Stimulated activated CD4-positive, alpha-beta T cell treated with anti-CD3 and anti-CD28 coated beads, Interleukin-1b, Interleukin-23, amount 100 ng/mL, for 24 hours (primary cell): Measurements from ENCODE around the gene LITAF.

ENCODE experiments used
- DNase-seq, 4 experiments: peaks; one replicate each; pipeline ENCODE4 v3.0.0-alpha.2; 2020; ENCODE audit warnings: low read depth in 4 of 4, low spot score in 1 of 4

The LITAF gene

GRCh38 chr16:11553371-11553770, 33.3 kb downstream of the LITAF start:
- no peak for DNase-seq

DNA sequence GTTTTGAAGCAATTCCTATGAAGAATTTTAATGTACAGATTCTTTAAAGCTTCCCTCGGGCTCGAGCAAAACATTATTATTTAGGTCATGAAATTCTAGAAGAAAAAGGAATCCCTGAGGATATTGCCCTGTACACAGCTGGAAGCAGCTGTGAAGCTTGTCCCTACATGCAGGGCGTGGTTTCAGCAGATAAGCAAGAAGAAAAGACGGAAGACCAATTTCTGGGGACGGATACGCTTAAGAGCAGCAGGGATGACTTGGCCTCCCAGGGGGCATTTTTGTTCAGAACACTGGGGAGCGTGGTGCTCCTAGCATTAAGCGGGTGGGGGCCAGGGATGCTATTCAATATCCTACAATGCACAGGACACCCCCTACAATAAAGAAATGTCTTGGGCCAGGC, 34.3 kb downstream of the LITAF start:
- DNase-seq: no peak

GRCh38 chr16:11551842-11552241, 34.9 kb downstream of the LITAF start:
- no peak for DNase-seq

GRCh38 chr16:11550791-11551498, 35.8 kb downstream of the LITAF start:
- DNase-seq: no peak

DNA sequence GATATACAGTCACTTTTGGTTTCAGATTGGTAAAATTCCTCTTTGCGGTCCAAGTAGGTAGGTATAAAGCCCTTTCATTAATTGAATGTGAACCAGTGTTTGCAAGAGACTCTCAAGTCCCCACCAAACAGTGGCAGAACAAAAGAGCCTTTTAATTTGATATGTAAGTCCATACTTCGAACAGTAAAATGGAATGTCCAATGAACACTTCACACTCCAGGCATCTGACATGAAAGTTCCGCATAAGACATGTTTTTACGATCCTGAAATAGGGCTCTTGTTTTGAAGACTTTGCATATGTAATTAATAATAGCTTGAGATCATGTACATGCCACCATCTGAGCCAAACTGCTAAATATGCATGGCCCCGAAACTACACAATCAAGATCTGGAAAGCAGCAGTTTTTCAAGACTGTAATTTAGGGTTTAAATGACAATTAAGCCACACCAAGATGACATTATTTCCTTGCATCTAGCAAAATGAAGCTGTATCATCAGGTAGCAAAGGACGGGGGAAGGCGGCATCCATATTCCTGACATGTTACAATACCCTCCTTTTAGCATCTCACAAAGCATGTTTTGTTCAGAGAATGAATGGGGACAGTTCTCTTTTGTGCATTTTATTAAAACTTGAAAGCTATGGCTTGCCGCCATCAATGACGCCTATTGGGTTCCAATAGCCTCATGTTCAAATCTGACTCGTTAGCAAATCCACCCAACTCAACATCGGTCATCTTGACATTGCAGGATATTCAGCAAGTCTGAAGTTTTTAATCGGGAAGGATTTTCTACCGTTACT, 39.4 kb downstream of the LITAF start:
- DNase-seq: no peak

DNA sequence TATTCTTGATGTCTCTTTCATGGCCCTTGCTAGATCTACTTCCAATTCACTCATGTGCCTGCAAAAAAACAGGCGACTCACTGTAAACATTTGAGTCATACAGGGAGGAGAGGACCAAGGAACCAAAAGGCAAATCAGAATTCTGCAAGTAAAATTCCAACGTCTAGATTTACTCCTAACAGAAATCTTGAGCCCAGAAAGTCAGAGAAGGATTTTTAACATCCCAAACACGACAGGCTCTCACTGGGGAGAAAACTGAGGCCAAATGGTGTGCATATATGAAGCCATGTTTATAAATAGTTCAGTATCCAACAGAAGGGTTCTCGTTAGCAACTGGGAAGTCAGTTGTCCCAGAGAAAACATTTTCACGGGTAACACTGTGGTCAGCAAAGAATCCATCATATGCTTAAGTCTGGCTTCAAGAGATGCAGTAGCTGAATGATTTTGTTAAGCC, 40.1 kb downstream of the LITAF start:
- DNase-seq: no peak

DNA sequence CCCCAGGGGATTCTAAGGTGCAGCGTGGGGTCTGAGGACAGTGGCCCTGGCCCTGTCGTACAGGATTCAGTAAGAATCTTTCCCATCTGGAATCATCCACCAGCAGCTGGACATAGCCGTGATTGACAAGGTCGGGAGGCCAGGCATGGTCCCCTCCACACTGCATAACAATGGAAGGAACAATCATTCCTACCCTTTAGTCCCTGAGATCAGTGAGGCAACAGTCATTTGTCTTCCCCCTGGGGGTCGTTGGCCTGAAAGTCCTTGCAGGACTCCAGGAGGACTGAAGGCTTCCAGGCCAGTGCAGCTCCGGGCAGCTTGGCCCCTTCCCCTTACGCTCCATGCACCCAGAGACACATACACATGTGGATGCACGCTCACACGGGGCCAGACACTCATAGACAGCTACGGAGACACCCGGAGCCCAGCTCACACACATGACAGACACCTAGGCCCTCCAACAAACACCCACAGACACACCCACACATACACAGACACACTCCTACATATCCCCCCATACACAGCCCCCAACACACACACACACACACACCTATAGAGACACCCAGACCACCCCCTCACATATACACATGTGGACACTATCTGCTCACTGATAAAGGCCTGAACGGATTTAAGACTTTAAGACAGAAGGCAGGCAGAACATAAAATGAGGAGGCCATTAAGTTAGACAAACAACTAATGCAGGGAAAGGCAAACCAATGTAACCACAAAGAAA, 42.9 kb downstream of the LITAF start:
- no peak for DNase-seq

DNA sequence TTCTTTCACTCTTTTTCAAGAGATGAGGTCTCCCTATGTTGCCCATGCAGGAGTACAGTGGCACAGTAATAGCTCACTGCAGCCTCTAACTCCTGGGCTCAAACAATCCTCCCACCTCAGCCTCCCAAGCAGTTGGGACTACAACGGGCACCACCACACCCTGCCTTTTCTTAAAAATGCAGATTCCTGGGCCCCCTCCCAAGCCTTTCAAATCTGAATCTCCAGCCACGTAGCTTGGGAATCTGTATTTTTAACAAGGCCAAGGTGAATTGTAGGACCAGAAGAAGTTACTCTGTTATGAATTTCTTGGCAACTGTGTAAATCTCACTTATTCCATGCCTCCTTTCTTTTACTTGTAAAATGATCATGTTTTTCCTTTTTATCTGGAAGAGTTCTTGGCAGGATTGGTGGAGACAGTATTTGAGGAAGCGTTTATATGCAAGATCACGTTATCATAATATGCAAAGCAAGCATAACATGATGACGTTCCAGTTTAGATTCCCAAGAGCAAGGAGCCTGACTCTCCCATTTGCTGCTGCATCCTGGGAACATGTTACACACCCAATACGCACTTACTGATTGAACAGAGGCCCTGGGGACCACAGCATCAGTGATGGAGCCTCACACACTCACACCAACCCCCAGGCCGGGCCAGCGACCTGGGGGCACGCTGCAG, 44.5 kb downstream of the LITAF start:
- no peak for DNase-seq

GRCh38 chr16:11539641-11540050, 47.1 kb downstream of the LITAF start:
- no peak for DNase-seq

GRCh38 chr16:11538880-11539279, 47.8 kb downstream of the LITAF start:
- DNase-seq: no peak

DNA sequence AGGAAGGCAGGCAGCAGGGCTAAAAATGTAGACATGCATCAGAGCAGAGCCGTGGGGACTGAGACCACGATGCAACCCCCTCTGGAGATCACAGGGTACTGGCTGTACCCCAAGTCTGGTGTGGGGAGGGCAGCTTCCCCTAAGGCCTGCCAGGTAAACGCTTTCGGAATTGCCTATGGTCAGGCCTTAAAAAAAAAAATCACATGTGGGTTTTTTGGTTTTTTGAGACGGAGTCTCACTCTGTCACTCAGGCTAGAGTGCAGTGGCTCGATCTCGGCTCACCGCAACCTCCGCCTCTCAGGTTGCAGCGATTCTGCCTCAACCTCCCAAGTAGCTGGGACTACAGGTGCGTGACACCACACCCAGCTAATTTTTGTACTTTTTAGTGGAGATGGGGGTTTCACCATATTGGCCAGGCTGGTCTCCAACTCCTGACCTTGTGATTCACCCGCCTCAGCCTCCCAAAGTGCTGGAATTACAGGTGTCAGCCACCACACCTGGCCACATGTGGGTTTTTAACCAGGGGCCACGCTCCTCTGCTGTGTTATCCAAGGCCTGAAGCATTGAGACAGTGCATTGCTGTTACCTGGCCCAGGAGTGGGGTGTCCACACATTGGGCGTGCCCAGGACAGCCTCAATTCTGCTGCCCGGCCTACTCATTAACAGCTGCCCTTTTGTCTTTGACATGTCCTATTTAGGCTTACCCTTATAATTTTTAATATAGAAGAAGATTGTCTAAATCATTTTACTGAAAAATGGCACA, 50.4 kb downstream of the LITAF start:
- no peak for DNase-seq

DNA sequence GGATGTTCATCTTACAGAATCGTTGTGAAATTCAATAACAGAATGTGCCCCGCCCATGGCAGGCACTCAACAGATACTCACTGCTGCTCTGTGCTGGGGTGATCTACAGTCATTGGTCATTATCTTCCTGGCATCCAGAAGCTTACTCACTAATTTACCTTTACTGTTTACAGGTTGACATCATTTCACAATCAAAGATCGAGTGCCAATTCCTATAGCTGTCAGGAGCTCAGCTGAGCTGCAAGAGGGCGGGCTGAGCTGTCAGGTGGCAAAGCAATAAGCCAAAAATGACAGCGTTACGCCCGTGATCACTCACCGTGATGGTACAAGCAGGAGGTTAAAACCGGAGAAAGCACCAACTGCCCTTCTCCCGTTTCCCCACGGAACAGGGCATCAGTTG, 51.2 kb downstream of the LITAF start:
- no peak for DNase-seq

DNA sequence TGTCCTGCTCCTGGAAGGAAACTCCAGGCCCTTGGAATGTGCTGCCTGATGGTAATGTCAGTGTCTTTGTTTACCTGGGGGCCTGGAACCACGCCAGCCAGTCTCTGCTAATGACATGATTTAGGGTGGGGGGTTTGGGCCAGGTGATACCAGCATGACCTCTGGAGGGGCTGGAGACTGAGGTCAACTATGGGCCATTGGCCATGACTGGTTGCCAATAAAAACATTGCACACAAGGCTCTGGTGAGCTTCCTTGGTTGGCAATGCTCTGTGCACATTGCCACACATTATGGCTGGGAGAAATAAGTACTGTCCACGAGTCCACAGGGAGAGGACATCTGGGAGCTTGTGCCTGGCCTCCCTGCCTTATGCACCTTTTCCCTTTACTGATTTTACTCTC, 52.5 kb downstream of the LITAF start:
- DNase-seq: no peak

- DNase-seq: no peak
Measured at GRCh38 chr16:11533588-11533987, 53.1 kb downstream of the LITAF start.

DNA sequence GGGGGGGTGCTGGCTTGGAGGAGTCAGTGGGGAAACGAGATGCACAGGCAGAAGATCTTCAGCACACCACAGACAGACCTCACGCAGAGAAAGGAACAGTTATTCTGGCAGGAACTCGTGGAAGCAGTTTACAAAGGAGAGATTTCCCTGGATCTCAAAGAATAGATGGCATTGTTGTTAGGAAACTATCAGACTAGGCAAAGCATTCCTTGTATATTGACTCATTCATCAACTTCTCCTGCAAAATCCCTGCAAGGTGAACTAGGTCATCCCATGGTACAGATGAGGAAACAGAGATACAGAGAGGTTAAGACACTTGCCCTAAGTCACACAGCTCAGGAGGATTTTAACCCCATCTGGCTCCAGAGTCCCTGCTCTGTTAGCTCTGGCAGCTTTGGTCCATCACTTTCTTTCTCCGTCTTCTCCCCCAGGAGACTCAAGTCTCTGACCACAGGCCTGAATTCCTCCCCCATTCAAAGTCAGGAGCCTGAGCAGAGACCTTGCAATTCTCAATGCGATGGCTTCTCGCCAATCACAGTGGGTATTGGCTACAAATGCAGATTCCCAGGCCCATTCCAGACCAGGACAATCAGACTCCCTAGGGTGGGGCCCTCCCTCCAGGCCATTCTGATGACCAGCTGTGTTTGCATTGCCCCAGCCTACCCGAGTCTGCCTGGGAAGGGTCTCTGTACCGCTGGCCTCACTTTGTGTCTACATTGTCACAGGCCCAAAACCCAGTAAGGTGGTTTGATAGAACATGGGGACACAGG, 56.4 kb downstream of the LITAF start:
- no peak for DNase-seq

DNA sequence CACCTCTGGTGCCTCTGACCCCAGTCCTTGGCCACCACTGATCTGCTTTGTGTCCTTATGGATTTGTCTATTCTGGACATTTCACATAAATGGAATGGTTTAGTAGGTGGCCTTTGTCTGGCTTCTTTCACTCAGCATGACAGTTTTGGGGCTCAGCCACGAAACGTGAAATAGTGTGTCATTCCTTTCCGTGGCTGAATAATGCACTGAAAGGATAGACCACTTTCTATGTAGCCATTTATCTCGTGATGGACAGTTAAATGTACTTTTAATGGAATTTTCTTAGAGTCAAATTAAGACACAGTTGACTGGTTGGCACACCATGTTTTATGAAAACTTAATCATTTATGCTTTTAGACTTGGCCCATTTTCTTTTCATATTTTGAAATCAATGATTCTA, 57.4 kb downstream of the LITAF start:
- DNase-seq: no peak

GRCh38 chr16:11528053-11528452, 58.7 kb downstream of the LITAF start:
- no peak for DNase-seq

DNA sequence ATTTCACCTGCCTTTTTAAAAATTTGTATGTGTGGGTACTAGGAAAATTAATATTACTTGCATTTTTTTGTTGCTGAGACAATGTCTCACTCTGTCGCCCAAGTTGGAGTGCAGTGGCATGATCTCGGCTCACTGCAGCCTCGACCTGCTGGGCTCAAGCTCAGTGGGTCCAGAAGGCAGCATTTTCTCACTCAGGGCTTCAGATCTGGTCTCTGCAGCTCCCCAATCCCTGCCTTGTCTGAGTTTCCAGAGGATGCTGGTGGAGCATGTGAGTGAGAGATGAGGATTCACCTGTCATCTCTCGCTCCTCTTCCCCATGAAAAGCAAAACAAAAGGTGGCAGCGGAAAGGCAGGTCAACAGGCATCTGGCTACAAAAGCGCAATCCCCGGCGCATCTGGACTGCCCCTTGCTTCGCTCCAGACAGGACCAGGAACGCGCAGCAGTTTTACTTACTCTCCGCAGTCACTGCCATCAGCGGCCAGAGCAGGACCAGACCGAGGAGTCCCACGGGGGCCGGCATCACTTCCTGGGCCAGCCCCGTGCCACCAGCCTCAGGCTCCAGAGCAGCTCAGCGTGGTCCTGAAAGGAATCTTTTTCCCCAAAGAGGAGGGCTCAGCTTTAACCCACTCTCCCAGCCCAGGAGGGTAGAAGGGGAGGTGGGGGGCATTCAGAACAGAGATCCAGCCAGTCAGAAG, 59.9 kb downstream of the LITAF start:
- DNase-seq: no peak

DNA sequence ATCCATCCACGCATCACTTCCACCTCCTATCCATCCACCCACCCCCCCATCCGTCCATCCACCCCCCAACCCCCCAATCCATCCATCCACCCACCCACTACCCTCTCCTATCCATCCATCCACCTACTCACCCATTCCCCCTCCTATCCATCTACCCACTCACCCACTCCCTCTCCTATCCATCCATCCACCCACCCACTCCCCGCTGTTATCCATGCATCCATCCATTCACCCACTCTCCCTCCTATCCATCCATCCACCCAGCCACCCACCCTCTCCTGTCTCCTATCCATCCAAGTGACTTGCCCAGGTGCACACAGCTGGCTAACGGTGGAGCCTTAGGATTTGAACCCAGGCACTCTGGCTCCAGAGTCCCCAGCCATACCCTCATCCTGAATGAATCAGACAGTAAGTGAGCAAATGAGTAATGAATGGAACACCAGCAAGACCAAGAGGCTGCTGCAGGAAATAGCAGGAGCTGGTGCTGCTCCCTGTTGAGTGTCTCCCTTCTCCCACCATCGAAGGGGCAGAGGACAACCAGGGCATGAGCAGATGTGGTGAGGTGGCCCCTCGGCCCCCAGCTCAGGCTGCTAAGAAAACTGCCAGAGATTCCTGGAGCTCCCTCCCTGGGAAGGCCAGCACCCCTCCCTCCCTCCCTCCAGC, 62.5 kb downstream of the LITAF start:
- no peak for DNase-seq
